Pancreas (tissue), 10 donors: ENCODE data around the gene FAM117A. TPM values are rescaled to one million over a fixed set of nuclear protein-coding genes. Genes with fewer than 3 reads are reported as not detected.

ENCODE experiments used
- ATAC-seq, 4 donors: fragments of 200-7000 bp; cut with Tn5 transposase; one replicate each; pipeline versions ENCODE4 v1.8.0 to v1.9.1; 2020; ENCODE audit warnings: mild to moderate bottlenecking in 4 of 4, moderate library complexity in 4 of 4
- DNase-seq, 6 donors: peaks; one replicate each; pipeline ENCODE4 v3.0.0-alpha.2; 2020
- FAIRE-seq: peaks from 2 replicates; lab custom pipeline; 2012; peaks lifted over from hg19 to GRCh38; lab: Jason Lieb, UNC
- H3K27ac ChIP-seq, 4 donors: fragments of 200-600 bp; sonication (generic); 1 replicate in 3 of 4; 2 replicates in 1 of 4; pipeline versions ENCODE4 v1.5.0 to v1.8.0; 2020
- H3K27me3 ChIP-seq, 4 donors: fragments of 200-600 bp; one replicate each; pipeline ENCODE4 v1.8.0; 2021
- H3K36me3 ChIP-seq, 3 donors: fragments of 200-600 bp; sonication (generic) in 1 of 3; one replicate each; pipeline versions ENCODE4 v1.5.0 to v1.8.0; 2020 to 2021
- H3K4me1 ChIP-seq, 3 donors: fragments of 200-600 bp; one replicate each; pipeline ENCODE4 v1.8.0; 2021
- H3K4me3 ChIP-seq, 4 donors: fragments of 200-600 bp; sonication (generic) in 2 of 4; one replicate each; pipeline versions ENCODE4 v1.5.0 to v1.8.0; 2020 to 2021
- H3K9me3 ChIP-seq, 4 donors: fragments of 200-600 bp; one replicate each; pipeline ENCODE4 v1.8.0; 2021
- CTCF ChIP-seq, 4 donors: fragments of 200-600 bp; sonication (generic) in 3 of 4; IDR thresholded peaks; one replicate each; pipeline versions ENCODE4 v1.5.0 to v1.8.0; 2021; ENCODE audit warnings: antibody characterized with exemption in 4 of 4
- WGBS, 2 donors: extraction: QIAGEN DNeasy Blood & Tissue Kit; methylation state at CpG; one replicate each; pipeline ENCODE4 v1.1.7; 2013; 5-methylcytosine and 5-hydroxymethylcytosine counted together
- intact Hi-C, 3 donors: fragments of 100-400 bp; cut with DNase I; formaldehyde crosslinking; loops; one replicate each; pipeline versions ENCODE4 v1.11.1 to v1.14.2; 2022
- polyA plus RNA-seq, 2 donors: library from polyadenylated mRNA; stranded (reverse); fragments of 200-250 nt; gene quantifications; one replicate each; pipeline ENCODE4 v1.2.3, GENCODE V29; 2013
- total RNA-seq, 6 donors: library from RNA; stranded (reverse); fragmentation: NEBNext Ultra II Directional in 4 of 6; extraction: Animal tissue kit (Norgen Biotek cat#: 25700) in 4 of 6; gene quantifications; one replicate each; pipeline versions ENCODE4 v1.2.1 to v1.2.4, GENCODE V29; 2021 to 2023
- donor health status: healthy with polysubstance abuse.
- donor health status: DM: no; HTN: no; CAD: no; lungs with moderate emphysema.
- donor health status: DM: no; HTN: no; CAD: no.
- donor health status: control.
- donor health status: control.
- donor health status: Bipolar disorder and iron deficiency.
- donor health status: DM: yes; HTN: yes; CAD: no.
- donor health status: DM: no; HTN: no; CAD: no.
- donor health status: DM: no; HTN: no; CAD: no.
- donor health status: DM: yes; HTN: yes; CAD: no.

Gene FAM117A
- total and polyA plus RNA-seq, 8 donors, result 5.3 to 14.8 (median 8.5) TPM

- Histone ChIP-seq H3K4me1 (peaks cover 5 to 17% (median 13%) of the 10 kb centered on the region in 3 donors), H3K4me3 (peak overlapping the region in 3 of 4 donors; percentile 80 to 99 (median 92)), H3K27me3 (no peaks in the 10 kb centered on the region), H3K27ac (peak overlapping the region in 3 of 4 donors; percentile 98 to 100 (median 99)), H3K36me3 (peaks cover 0 to 12% (median 0%) of the 10 kb centered on the region in 3 donors), H3K9me3 (no peaks in the 10 kb centered on the region)
- ATAC-seq (no peak), DNase-seq (peak in 1 of 6 donors; percentile 37), FAIRE-seq (no peak)
- intact Hi-C loops, result no loop called here
- no peak for TF ChIP-seq CTCF (IDR thresholded peaks at IDR 0.05)
- 4 to 5% methylated on average over 17 of the region's 17 CpGs for WGBS, 2 donors
Observed at GRCh38 chr17:49787884-49788477, 24.1 kb upstream of the FAM117A start.

DNA sequence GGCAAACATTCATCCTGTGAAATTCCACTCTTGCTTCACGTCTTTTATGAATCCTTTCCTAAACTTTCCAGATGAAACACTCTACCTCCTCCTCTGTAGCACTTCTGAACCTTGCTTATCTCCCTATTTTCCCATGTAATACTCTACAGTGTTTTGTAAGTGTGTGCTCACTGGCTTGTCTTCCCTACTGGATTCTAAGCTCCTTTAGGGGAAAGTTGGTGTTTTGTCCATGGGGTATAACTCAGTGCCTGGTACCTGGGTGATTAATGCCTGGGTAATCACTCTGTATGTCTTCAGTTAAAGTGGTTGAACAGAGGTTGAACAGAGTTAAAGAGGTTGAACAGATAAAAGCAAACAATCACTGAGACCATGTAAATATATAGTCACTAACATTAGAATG lies 20.7 kb upstream of the FAM117A start:
- 64 to 74% methylated on average over 1 of the region's 1 CpG for WGBS, 2 donors
- no peak for ATAC-seq

DNA sequence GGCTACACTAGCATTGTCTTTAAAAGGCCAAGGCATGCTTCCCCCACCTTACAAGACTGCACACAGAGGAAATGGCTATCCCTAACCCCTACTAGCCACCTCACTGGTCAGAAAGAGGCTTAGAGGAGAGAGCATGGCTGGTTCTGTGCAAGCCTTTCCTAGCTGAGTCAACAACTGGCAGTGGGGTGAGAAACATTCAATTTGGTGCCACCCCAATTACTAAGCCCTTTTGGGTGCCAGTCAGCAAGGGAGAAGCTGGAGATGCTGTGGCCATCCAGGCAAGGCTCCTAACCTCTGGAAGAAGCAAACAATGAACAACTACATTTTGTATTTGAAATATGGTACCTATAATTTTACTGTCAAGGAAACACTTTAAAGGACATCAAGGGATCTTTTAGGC lies 19.9 kb upstream of the FAM117A start:
- H3K27ac ChIP-seq, result no peak overlapping the region
- intact Hi-C loops, result no loop called here
- FAIRE-seq, result no peak

More for the DNA sequence above, 20.7 kb upstream of the FAM117A start:
- no peak for DNase-seq
- H3K36me3 ChIP-seq, result no peaks in the 10 kb centered on the region
- intact Hi-C loops, result no loop called here
- no peaks in the 10 kb centered on the region for H3K27me3 ChIP-seq
- no peaks in the 10 kb centered on the region for H3K9me3 ChIP-seq
- H3K27ac ChIP-seq, result no peak overlapping the region
- no peak for TF ChIP-seq CTCF (IDR thresholded peaks at IDR 0.05)
- FAIRE-seq, result no peak
- H3K4me3 ChIP-seq, result no peak overlapping the region
- H3K4me1 ChIP-seq, result peaks cover 4 to 8% (median 5%) of the 10 kb centered on the region in 3 donors

DNA sequence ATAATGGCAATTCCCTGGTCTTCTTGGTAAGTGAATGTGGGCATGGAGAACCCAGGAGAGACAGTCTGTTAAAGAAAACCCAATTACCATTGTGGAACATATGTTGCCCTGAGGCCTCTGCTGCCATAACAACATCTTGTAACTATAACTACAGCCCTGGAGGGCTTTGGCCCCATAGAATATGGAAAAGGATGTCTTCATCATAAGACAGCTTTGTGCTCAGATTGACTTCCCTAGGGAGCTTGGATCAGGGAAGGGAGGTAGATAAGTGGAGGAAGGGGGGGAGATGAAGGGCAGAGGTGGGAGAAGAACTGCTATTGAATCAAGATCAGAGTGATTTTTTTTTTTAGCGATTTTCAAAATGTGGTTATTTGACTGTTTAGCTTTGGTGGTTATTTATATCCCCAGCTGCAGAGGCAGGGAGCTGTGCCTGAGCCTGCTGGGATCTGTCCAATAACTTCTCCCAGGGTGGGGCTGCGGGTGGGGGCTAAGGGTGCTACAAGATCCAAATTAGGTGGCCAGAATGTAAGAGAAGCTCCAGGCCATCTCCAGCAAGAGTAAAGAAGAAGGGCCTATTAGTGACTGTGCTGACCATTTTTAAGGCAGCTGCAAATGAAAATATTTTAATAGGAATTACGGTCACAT lies 19.3 kb upstream of the FAM117A start:
- H3K27ac ChIP-seq, result no peak overlapping the region
- ATAC-seq (no peak), DNase-seq (no peak), FAIRE-seq (no peak)
- 55 to 67% methylated on average over 3 of the region's 3 CpGs for WGBS, 2 donors
- no peaks in the 10 kb centered on the region for H3K9me3 ChIP-seq
- H3K36me3 ChIP-seq, result no peaks in the 10 kb centered on the region
- no peak overlapping the region for H3K4me3 ChIP-seq
- intact Hi-C loops, result no loop called here
- TF ChIP-seq CTCF (IDR thresholded peaks at IDR 0.05), result no peak
- no peaks in the 10 kb centered on the region for H3K27me3 ChIP-seq
- H3K4me1 ChIP-seq, result peaks cover 0 to 7% (median 5%) of the 10 kb centered on the region in 3 donors

More for the DNA sequence above, 19.9 kb upstream of the FAM117A start:
- no peak for TF ChIP-seq CTCF (IDR thresholded peaks at IDR 0.05)
- DNase-seq (no peak), ATAC-seq (no peak)
- no peak overlapping the region for H3K4me3 ChIP-seq
- no peaks in the 10 kb centered on the region for H3K36me3 ChIP-seq
- peaks cover 0 to 7% (median 5%) of the 10 kb centered on the region in 3 donors for H3K4me1 ChIP-seq
- no peaks in the 10 kb centered on the region for H3K27me3 ChIP-seq
- H3K9me3 ChIP-seq, result no peaks in the 10 kb centered on the region
